Daoy (cell line): ENCODE results near the gene EZH1. TPM values are rescaled to one million over a fixed set of nuclear protein-coding genes. Genes with fewer than 3 reads are reported as not detected.
A peak's percentile ranks its signal among the peaks of the same experiment; 100 is the strongest.

Experiments used
- DNase-seq: peaks from one replicate; pipeline ENCODE4 v3.0.0-alpha.2; 2015; ENCODE audit warnings: low read depth
- total RNA-seq: library from RNA; depleted of rRNA; stranded (reverse); fragments of >200 nt; shearing (Covaris generic); gene quantifications from 2 replicates; pipeline ENCODE4 v1.2.3, GENCODE V29; 2014

Gene EZH1
- total RNA-seq, 1 experiment from 2014 or later = 6.8 TPM

GRCh38 chr17:42682722-42683403 is 62.0 kb downstream of the EZH1 start:
- peak; percentile 72 for DNase-seq

- DNase-seq = peak; percentile 80
These were observed 62.7 kb downstream of the EZH1 start, which contains the start of gene CNTNAP1 for GRCh38 chr17:42681976-42682721. Gene CNTNAP1 (plus strand): TSS chr17:42682531. CDS start chr17:42682830, 299 bp downstream.

GRCh38 chr17:42680331-42680808 is 64.5 kb downstream of the EZH1 start:
- no peak for DNase-seq

- DNase-seq = peak; percentile 78
These were observed 65.1 kb downstream of the EZH1 start for GRCh38 chr17:42679492-42680330.

- peak; percentile 49 for DNase-seq
These were observed 65.8 kb downstream of the EZH1 start for GRCh38 chr17:42678951-42679491.

- DNase-seq = peak; percentile 84
These were observed 66.7 kb downstream of the EZH1 start for GRCh38 chr17:42677921-42678781.

- peak; percentile 98 for DNase-seq
These were observed 67.6 kb downstream of the EZH1 start for GRCh38 chr17:42677012-42677857.

- peak; percentile 41 for DNase-seq
These were observed 68.3 kb downstream of the EZH1 start, which contains the start of gene PLEKHH3 for GRCh38 chr17:42676424-42677011. Gene PLEKHH3 (minus strand): TSS chr17:42676994. CDS start chr17:42676563, 431 bp downstream.

GRCh38 chr17:42675965-42676423 is 68.8 kb downstream of the EZH1 start:
- peak; percentile 40 for DNase-seq

GRCh38 chr17:42675348-42675964 is 69.4 kb downstream of the EZH1 start:
- no peak for DNase-seq

GRCh38 chr17:42674755-42675347 is 70.0 kb downstream of the EZH1 start:
- no peak for DNase-seq

- peak; percentile 52 for DNase-seq
These were observed 70.7 kb downstream of the EZH1 start for GRCh38 chr17:42673885-42674754.

GRCh38 chr17:42673266-42673884 is 71.5 kb downstream of the EZH1 start:
- no peak for DNase-seq

GRCh38 chr17:42672038-42672437 is 72.8 kb downstream of the EZH1 start:
- DNase-seq = no peak

- DNase-seq = no peak
These were observed 73.8 kb downstream of the EZH1 start for GRCh38 chr17:42670789-42671657.
